SW480 (cell line): ENCODE data around the gene ADAMTS4.
"Not testable (repeated sequence)": the region's sequence is repeated elsewhere in the genome, so short reads cannot be mapped to it uniquely, and the experiment has no call there.

Source experiments
- DNase-seq: peaks from one replicate; pipeline ENCODE4 v3.0.0-alpha.2; 2016; ENCODE audit warnings: low spot score

The ADAMTS4 gene

GRCh38 chr1:161198897-161199431 lies at the start of gene ADAMTS4:
ADAMTS4 (minus strand) TSS chr1:161199054; CDS start chr1:161198627, 427 bp downstream.
- no peak for DNase-seq

GRCh38 chr1:161244888-161245287 lies 46.0 kb upstream of the ADAMTS4 start:
- no peak for DNase-seq

GRCh38 chr1:161242313-161242712 lies 43.5 kb upstream of the ADAMTS4 start:
- no peak for DNase-seq

GRCh38 chr1:161241682-161242081 lies 42.8 kb upstream of the ADAMTS4 start:
- DNase-seq: no peak

GRCh38 chr1:161238039-161238473 lies 39.2 kb upstream of the ADAMTS4 start, which contains the start of gene NR1I3:
NR1I3 (minus strand) TSS chr1:161238203; CDS start chr1:161236565, 1,638 bp downstream.
- DNase-seq: peak; percentile 67

GRCh38 chr1:161235957-161236775 lies 37.3 kb upstream of the ADAMTS4 start:
- no peak for DNase-seq

GRCh38 chr1:161233102-161233501 lies 34.2 kb upstream of the ADAMTS4 start:
- no peak for DNase-seq

GRCh38 chr1:161230762-161231161 lies 31.9 kb upstream of the ADAMTS4 start:
- no peak for DNase-seq

GRCh38 chr1:161229896-161230295 lies 31.0 kb upstream of the ADAMTS4 start:
- no peak for DNase-seq

GRCh38 chr1:161228032-161228431 lies 29.2 kb upstream of the ADAMTS4 start:
- DNase-seq: no peak

- DNase-seq: peak; percentile 64
Measured at GRCh38 chr1:161227196-161227871, 28.5 kb upstream of the ADAMTS4 start.

- no peak for DNase-seq
Measured at GRCh38 chr1:161226759-161227158, 27.9 kb upstream of the ADAMTS4 start.

- no peak for DNase-seq
Measured at GRCh38 chr1:161226320-161226711, 27.5 kb upstream of the ADAMTS4 start.

- peak; percentile 97 for DNase-seq
Measured at GRCh38 chr1:161225534-161226319, 26.9 kb upstream of the ADAMTS4 start, which contains the start of gene TOMM40L. TOMM40L (plus strand) TSS chr1:161226060; CDS start chr1:161226490, 430 bp downstream.

GRCh38 chr1:161225178-161225533 lies 26.3 kb upstream of the ADAMTS4 start:
- DNase-seq: no peak

GRCh38 chr1:161224695-161225087 lies 25.8 kb upstream of the ADAMTS4 start:
- DNase-seq: not testable (repeated sequence)

- DNase-seq: no peak
Measured at GRCh38 chr1:161223805-161224694, 25.2 kb upstream of the ADAMTS4 start.

- no peak for DNase-seq
Measured at GRCh38 chr1:161222175-161223019, 23.5 kb upstream of the ADAMTS4 start.

- DNase-seq: no peak
Measured at GRCh38 chr1:161220002-161220401, 21.1 kb upstream of the ADAMTS4 start.
